NCI-H1436 treated with DMSO at 0.1 percent for 48 hours (cell line): ENCODE results near the gene PYROXD2.
"Not testable (repeated sequence)": the region's sequence is repeated elsewhere in the genome, so short reads cannot be mapped to it uniquely, and the experiment has no call there.

Experiments used
- DNase-seq: peaks from one replicate; lab custom pipeline; 2025; lab: John Stamatoyannopoulos, UW

The PYROXD2 gene

DNA sequence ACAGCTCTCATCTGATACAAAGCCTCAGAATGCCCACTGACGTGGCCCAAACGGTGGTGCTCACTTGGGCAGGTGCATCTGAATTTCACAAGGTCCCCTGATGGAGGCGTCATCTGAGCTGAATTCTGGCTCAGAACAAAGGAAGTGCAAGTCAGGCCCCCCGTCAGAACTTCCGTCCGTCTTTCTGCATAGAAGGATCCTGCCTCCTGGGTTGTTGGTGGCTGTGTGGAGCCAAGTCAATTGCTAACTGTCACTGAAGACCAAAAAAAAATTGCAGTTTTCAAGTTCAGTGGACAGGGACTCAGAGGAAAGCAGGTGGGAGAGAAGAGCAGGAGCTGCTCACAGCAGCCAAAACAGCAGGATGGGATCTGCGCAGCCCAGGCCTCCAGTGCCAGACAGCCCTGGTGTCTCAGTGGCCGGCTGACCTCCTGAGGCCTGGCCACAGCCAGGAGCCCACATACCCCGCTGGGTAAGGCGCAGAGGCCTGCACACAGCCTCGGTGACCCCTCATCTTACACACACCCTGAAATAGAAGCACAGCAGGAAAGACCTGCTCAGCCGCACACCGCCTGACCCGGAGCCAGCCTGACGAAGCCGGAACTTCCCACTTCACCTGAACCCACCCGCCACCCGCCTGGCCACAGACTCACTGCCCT, 49.4 kb downstream of the PYROXD2 start:
- no peak for DNase-seq

DNA sequence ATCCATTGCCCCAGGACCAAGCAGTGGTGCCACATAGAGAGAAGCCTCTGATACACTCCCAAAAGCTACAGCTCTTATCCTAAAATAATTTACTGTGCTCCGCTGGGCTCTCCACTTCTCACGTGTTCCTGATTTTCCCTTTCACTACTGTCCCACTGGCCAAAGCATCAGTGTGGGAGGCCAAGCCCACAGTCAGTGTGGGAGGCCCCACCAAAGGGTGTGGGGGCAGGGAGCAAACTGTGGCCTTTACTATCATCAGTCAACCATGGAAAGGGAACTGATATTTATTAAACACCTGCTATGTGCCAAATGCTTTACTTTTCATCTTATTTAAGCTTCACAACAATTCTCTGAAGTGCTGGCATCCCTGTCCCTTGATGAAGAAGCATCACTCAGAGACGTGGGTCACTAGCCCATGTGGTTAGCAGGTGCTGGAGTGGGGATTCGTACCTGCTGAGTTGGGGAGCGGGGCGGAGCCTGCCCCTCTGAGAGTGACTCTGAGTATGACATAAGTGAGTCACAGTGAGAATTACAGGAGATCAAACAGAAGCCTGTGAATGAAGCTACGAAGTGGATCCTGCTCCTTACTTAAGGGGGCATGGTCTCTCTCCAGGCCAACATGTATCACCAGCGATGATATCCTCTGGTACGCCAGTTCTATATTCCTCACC, 50.4 kb downstream of the PYROXD2 start:
- DNase-seq = no peak

DNA sequence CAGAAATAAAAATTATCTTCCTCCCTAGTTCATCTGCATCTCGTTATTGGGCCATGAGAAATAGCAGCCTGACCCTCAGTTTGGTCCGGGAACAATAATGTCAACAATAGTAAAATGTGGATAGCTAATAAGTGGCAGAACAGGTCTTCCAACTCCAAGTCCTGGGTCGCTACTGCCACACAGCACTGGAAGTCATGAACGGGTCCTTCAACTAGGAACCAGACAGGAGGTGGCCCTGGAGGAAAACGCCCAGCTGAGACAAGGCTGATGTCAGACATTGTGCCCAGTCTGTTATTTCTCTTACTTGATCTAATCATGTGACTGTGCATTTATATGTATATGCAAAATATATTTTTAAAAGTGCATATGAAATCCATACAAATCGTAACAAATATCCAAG, 51.8 kb downstream of the PYROXD2 start:
- DNase-seq = no peak

DNA sequence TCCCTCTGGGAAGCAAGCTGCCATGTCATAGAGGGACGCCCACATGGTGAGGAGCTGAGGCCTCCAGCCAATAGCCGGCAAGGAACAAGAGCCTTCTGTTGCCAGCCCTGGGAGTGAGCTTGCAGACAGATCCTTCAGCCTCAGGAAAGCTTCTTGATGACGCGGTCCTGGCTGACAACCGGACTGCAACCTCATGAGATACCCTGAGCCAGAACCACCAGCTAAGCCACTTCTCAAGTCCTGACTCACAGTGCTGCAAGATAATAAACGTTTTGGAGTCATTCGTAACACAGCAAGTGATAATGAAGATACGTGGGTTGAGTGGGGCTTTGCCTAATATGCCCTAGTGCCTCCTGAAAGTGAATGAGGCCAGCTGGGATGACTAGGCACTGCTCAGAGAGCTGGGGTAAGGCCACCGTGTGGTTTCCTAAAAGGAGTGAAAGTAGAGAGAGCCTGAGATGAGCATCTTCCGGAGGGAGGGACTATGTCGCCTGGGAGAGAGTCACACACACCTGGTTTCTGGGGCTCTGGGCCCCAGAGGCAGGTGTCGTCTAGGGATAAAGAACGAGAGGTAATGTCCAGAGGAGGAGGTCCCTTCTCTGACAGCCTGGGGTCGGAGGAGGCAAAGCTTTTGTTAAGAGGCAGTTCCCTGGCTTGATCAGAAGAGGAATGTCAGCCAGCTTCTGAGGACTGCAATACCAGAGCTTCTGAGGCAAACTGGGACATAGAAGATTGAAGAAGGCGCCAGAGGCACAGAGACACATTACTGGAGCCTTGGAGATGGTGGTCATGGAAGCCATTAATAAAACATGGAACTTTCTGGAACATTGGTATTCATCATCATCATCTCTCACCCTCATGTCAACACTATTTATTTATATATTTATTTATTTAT, 53.6 kb downstream of the PYROXD2 start:
- DNase-seq = no peak

DNA sequence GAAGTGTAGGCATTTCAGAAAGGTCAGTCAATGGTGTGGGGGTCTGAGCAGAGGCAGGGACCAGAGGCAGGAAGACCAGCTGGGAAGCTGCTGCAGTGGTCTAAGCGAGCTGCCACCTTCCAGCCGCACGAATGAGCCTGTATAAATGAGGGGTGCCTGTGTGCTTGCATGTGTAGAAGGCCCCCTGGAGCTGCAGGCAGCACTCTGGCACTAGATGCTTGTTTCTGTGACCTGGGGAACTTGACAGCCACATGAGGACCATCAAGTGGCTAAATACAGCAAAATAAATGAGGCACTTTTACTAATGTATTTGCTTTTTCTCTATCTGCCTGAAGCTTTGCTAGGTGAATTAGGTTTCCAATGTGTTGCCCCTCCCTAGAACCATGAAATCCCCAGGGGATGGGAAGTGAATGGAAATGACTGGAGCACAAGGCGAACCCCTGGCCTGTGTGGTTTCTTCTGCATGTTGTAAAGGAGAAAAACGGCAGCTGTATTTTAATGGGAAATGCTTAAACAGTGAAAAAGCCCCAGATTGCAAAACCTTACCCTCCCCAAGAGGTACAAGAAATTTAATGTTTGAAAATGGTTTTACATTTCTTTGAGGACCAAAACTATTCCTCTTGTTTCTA, 57.7 kb downstream of the PYROXD2 start:
- DNase-seq = peak; percentile 52

DNA sequence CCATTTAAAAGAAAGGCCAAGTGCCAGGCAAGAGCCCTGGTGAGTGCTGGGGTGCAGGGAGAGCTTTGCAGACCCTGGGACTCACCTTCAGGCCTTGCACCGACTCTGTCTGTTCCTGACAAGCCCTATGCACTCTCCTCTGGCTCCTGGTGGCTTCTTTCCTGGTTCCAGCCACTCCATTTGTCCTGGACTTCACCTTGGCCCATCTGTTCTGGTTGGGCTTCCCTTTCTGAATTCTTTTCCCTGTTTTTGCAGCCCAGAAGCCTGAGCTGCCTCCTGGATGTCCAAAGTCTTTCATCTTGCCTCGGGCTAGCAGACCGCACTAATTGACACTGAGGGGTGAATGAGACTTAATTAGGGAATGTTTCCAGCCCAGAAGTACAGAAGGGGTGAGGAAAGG, 60.5 kb downstream of the PYROXD2 start:
- no peak for DNase-seq

DNA sequence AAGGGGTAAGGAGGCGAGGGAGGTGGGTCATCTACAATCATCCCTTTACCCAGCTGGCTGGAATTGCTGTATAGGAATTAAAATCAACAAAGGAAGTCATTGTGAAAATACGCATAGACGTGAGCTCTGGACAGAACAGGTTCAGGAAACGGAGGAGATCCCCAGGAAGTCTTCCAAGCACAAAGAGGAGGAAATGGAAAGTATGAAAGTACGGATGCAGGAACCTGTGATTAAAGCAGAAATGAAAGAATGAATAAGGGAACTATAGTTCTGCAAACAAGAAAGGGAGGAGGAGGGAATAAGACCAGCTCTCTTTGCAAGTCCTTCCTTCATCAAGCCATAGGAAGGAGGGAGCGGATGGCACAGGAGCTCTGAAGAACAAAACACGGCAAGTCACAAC, 61.8 kb downstream of the PYROXD2 start:
- no peak for DNase-seq

DNA sequence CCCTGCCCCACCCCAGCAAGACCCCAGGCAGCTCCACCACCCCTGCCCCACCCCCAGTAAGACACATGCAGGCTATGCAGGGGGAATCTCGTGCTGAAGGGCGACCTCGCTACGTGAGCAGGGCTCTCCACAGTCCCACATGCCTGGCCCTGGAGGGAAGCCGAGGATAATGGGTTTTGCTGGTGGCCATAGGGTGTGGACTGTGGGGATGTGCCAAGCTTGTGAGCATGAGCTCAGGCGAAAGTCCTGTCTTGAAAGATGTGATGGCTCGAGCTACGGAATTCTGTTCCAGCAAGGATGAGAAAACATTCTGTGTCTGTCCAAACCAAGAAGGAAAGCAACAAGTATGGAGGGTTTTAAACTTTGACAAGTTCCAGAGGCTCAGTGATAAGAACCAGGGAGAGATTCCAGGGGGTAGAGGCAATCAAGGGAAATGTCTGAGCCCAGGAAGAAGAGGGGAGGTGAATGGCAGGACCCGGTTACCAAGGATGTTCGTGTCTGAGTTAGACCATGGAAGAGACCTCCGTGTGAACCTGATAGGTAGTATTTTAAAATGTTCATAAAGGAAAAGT, 63.1 kb downstream of the PYROXD2 start:
- DNase-seq = no peak

DNA sequence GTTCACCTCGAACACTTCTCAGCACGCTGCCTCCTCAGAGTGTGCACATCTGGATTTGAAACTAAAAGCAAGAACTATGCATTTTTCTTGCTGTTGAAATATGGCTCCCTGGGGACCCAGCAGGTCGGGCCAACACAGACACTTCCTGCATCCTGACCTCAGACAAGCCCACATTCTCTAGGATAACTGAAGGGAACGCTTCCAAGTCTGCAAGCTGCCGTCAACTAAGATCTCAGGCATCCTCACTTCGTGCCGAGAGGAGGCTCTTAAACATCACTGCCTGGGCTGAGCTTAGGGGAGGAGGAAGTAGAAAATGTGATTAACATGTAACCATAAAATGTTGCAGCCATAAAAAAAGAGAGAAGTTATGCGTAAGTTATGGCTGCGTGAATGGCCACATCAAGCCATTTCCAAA, 65.5 kb downstream of the PYROXD2 start:
- DNase-seq = no peak

DNA sequence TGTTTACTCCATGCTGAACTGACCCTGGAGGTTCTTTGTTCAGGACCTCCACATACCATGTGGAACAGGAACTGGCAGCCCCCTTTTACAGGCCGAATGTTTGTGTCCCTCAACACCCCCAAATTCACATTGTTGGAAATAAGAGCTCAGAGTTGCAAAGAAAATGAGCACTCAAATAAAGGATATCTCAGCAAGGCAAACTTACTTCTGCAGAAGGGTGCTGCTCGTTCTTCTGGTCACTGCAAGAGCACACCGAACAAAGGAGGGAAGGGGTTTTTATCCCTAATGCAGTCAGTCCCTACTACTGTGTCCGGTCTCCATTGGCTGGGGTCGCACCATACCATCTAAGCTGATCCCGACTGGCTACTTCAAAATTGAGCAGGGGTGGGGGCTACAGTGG, 68.1 kb downstream of the PYROXD2 start:
- no peak for DNase-seq

DNA sequence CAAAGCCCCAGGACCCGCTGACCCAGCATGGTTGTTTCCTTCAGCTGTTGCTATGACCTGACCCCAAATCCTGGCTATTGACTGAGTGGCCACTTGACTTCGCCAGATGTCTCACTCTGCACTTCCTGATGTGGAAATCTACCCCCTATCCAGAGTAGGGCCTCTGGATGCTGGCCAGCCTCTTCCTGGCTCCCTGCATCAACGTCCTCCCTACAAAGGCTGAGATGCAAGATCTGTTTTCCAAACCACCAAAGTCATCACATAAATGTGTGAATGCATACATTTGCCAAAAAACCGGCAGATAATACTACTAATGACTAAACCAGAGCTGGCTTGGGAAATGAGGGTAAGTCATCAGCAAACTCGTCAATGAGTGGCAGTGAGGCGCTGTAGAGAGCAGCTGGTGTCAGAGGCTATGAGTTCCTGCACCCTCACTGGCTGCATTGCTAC, 70.4 kb downstream of the PYROXD2 start:
- no peak for DNase-seq

DNA sequence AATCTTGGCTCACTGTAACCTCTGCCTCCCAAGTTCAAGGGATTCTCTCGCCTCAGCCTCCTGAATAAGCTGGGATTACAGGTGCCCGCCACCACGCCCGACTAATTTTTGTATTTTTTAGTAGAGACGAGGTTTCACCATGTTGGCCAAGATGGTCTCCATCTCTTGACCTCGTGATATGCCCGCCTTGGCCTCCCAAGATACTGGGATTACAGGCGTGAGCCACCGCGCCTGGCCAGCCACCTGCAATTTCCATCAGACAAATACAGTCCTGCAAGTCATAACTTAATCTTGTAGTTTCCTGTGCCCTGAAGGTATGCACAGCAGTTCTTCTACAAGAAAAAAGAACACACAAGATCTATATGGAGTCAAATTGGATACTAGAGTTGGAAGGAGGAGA, 73.3 kb downstream of the PYROXD2 start:
- DNase-seq = not testable (repeated sequence)

DNA sequence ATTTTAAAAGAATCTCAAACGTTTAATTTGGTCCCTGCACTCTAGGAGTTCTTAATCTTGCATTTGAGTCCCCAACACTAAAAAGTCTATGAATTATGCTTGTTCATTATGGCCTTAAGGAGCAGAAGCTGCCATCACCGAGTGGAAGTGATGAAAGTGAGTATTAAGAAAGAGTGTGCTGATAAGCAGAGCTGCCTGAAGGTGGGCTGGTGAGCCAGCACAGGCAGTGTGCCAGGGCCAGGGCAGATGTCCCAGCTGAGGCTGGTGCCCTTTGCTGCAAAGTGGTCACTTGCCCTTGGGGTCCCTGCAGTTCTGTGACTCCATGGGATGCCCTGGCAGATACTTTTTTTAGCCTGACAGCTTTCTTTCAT, 74.1 kb downstream of the PYROXD2 start:
- DNase-seq = no peak

DNA sequence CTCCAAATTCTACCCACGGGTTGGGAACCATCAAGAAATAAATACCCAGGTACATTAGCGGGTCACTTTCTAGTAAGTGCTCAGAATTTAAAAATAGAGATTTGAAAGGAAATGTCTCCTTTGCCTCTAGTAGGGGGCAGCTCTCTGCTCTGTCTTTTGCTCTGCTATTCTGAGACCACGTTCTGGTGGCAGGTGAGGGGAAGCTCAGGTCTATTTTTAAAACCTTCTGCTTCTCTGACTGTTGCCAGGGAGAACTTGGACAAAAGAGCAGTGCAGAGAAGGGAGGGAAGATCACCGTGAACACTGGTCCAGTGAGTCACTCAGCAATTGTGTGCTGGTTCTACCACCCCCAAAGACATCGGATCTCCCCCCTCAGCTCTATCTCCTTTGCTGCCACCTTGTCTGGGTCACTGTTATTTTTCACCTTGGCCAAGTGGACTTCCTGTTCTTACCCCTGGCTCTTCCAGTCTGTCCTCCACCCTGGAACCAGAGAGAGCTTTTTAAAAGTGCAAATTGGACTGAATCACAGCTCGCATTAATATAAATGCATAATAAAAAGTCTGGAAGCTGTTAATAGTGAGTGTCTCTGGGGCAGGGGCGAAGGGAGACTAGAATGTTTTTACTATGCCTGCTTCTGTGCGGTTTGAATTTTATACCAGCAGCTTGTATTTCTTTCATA, 74.6 kb downstream of the PYROXD2 start:
- no peak for DNase-seq

DNA sequence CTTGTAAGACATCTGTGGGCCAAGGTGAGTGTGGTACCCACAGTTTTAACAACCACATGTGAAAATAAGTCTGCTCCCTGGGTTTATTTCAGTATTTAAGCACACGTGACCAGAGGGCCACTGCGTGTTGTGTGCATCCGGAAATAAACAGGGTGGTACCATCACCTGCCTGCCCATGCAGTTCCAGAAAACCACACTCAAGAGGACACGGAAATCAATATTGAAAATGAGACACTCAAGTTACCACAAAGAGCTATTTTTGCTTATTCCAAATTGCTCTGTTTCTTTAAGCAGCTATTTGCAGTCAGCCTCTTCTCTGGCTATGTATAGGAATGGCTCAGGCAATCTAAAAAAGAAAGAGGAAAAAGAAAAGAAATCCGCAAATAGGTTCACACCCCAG, 75.2 kb downstream of the PYROXD2 start:
- DNase-seq = no peak

DNA sequence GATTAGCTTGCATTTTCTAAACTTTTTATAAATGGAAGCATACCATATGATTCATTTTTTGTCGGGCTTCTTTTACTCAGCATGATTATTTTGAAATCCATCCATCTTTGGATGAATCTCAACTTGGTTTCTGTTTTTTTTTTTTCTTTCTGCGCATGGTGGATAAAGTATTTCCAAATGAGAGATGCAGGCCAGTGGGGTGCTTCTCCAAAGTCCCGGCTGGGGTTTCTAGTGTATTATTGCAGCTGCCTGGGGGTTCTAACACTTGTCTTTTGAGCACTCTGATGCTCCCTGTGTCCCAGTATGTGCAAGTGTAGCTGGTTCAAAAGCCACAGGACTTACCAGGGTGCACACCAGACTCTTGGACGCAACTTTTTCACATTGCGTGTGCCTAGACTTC, 76.1 kb downstream of the PYROXD2 start:
- no peak for DNase-seq

DNA sequence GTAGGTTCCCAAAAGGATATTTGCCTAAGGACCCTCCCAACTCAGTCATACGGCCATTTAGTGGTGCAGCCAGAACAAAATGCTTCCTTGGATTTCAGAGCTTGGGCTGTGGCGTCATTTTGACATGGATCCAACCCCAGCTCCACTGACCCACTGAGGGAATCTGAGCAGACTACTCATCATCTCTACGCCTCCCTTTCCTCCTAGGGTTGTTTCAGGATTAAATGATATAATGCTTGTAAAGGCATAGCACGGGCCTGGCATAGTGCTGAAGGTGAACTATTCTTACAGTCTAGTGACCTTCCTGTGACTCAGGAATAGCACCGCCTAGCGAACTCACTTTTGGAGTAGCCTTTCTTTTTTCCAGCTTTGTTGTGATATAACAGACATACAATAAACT, 76.7 kb downstream of the PYROXD2 start:
- no peak for DNase-seq

DNA sequence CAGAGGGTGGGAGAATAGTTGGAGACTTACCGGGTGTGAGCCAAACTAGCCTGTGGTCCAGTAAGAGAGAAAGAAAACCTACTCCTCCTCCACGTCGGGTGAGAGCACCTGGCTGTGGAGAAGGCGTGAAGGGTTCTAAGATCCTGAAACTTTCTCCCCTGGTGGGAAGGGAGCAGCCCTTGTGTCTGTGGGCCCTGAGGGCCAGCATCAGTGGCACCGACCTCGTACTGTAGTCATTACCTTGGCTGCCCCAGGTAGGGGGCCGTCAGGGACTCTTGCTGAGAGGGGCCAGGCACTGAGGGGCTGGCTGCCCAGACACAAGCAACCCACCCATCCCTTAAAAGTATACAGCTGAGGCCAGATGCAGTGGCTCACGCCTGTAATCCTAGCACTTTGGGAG, 77.5 kb downstream of the PYROXD2 start:
- no peak for DNase-seq
